ENCODE measurements around the gene CHEK2.

DNA sequence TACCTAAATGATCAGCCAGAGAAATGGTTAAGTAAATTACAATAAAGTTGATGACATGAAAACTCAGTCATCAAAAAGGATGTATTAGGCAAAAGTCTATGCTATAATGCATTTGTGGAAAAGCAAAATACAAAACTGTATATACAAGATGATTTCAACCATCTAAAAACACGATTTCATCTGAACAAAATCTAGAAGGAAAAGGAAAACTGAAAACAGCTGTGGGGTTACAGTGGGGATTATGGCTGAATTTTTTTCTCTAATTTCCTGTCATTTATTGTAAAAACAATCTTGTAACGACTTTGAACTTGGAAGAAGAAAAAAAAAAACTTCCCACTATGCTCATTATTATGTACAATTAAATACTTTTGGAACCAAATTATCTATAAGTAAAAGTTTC, 30.3 kb downstream of the CHEK2 start:
- TF ChIP-seq, protein P1, sequence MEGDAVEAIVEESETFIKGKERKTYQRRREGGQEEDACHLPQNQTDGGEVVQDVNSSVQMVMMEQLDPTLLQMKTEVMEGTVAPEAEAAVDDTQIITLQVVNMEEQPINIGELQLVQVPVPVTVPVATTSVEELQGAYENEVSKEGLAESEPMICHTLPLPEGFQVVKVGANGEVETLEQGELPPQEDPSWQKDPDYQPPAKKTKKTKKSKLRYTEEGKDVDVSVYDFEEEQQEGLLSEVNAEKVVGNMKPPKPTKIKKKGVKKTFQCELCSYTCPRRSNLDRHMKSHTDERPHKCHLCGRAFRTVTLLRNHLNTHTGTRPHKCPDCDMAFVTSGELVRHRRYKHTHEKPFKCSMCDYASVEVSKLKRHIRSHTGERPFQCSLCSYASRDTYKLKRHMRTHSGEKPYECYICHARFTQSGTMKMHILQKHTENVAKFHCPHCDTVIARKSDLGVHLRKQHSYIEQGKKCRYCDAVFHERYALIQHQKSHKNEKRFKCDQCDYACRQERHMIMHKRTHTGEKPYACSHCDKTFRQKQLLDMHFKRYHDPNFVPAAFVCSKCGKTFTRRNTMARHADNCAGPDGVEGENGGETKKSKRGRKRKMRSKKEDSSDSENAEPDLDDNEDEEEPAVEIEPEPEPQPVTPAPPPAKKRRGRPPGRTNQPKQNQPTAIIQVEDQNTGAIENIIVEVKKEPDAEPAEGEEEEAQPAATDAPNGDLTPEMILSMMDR (IDR thresholded peaks at IDR 0.05) = no peak
- TF ChIP-seq POLR2A (IDR thresholded peaks at IDR 0.05) = no peak

Data from right lobe of liver (tissue), 4 donors.